ENCODE results near the gene EIF4G3.

The EIF4G3 gene

DNA sequence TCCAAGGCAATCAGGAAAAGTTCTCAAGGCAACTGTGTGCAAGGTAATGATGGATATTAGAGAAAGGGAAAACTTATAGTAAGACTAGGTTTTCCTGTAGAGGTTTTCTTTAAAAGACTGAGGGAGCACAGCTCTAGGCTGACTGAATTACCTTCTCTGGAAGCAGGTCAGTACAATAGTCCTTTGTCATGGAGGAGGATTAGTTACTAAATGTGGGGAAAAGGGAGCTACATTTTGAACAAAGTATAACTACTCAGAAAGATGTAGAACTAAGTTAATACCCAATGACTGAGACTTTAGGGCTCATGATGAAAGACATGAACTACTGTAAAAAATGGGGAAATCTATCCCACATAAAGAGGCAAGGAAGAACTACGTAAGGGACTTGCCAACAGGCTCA is 241.0 kb downstream of the EIF4G3 start:
- TF ChIP-seq NFIC (IDR thresholded peaks at IDR 0.05) = no peak
- TF ChIP-seq TEAD4 (IDR thresholded peaks at IDR 0.05) = no peak

DNA sequence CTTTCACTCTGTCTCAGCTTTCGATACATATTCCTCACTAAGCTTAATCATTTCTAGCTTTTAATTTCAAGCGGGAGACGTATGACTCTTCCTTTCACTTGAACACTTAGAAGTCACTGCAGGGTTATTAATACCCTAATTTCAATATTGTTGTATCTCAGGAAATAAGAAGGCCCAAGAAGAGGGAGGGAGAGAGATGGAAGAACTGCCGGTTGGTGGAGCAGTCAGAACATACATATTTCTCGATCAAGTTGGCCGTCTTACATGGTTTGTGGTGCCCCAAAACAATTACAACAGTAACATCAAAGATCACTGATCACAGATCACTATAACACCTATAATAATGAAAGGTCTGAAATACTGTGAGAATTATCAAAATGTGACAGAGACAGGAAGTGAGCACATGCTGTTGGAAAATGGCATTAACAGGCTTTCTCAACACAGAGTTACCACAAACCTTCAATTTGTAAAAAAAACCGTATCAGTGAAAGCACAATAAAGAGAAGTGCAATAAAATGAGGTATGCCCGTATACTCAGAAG is 244.2 kb downstream of the EIF4G3 start:
- no peak for TF ChIP-seq TEAD4 (IDR thresholded peaks at IDR 0.05)
- TF ChIP-seq CEBPB (IDR thresholded peaks at IDR 0.05) = no peak
- no peak for TF ChIP-seq EGR1 (IDR thresholded peaks at IDR 0.05)

DNA sequence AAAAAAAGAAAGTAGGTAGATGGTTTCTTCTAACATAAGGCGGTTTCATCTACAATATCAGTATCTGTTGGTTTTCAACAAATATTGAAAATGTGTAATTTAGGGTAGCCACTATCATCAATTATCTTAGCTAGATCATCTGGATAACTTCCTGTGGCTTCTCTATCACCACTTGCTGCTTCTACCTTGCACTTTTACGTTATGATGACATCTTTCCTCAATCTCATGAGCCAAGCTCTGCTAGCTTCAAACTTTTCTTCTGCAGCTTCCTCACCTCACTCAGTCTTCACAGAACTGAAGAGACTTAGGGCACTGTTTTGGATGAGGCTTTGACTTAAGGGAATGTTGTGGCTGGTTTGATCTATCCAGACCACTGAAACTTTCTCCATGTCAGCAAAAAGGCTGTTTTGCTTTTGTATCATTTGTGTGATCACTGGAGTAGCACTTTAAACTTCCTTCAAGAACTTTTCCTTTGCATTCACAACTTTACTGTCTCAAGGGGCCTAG is 244.7 kb downstream of the EIF4G3 start:
- TF ChIP-seq, protein P1, sequence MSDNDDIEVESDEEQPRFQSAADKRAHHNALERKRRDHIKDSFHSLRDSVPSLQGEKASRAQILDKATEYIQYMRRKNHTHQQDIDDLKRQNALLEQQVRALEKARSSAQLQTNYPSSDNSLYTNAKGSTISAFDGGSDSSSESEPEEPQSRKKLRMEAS (IDR thresholded peaks at IDR 0.05) = no peak
- TF ChIP-seq TEAD4 (IDR thresholded peaks at IDR 0.05) (no peak), EGR1 (IDR thresholded peaks at IDR 0.05) (no peak), TAF1 (IDR thresholded peaks at IDR 0.05; ENCODE audit: low read depth) (no peak), NFIC (IDR thresholded peaks at IDR 0.05) (no peak), TCF12 (IDR thresholded peaks at IDR 0.05; ENCODE audit: low read depth) (no peak), CEBPB (IDR thresholded peaks at IDR 0.05) (no peak), CREB1 (IDR thresholded peaks at IDR 0.05; ENCODE audit: low read depth) (no peak), FOXM1 (IDR thresholded peaks at IDR 0.05; ENCODE audit: borderline replicate concordance, low read depth) (no peak), YY1 (IDR thresholded peaks at IDR 0.05; ENCODE audit: low read depth) (no peak), RAD21 (IDR thresholded peaks at IDR 0.05; ENCODE audit: low read depth) (no peak)
- TF ChIP-seq, protein P2, sequence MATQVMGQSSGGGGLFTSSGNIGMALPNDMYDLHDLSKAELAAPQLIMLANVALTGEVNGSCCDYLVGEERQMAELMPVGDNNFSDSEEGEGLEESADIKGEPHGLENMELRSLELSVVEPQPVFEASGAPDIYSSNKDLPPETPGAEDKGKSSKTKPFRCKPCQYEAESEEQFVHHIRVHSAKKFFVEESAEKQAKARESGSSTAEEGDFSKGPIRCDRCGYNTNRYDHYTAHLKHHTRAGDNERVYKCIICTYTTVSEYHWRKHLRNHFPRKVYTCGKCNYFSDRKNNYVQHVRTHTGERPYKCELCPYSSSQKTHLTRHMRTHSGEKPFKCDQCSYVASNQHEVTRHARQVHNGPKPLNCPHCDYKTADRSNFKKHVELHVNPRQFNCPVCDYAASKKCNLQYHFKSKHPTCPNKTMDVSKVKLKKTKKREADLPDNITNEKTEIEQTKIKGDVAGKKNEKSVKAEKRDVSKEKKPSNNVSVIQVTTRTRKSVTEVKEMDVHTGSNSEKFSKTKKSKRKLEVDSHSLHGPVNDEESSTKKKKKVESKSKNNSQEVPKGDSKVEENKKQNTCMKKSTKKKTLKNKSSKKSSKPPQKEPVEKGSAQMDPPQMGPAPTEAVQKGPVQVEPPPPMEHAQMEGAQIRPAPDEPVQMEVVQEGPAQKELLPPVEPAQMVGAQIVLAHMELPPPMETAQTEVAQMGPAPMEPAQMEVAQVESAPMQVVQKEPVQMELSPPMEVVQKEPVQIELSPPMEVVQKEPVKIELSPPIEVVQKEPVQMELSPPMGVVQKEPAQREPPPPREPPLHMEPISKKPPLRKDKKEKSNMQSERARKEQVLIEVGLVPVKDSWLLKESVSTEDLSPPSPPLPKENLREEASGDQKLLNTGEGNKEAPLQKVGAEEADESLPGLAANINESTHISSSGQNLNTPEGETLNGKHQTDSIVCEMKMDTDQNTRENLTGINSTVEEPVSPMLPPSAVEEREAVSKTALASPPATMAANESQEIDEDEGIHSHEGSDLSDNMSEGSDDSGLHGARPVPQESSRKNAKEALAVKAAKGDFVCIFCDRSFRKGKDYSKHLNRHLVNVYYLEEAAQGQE (IDR thresholded peaks at IDR 0.05; ENCODE audit: low read depth) = no peak
- TF ChIP-seq, protein P3, sequence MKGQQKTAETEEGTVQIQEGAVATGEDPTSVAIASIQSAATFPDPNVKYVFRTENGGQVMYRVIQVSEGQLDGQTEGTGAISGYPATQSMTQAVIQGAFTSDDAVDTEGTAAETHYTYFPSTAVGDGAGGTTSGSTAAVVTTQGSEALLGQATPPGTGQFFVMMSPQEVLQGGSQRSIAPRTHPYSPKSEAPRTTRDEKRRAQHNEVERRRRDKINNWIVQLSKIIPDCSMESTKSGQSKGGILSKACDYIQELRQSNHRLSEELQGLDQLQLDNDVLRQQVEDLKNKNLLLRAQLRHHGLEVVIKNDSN (IDR thresholded peaks at IDR 0.05) = no peak

DNA sequence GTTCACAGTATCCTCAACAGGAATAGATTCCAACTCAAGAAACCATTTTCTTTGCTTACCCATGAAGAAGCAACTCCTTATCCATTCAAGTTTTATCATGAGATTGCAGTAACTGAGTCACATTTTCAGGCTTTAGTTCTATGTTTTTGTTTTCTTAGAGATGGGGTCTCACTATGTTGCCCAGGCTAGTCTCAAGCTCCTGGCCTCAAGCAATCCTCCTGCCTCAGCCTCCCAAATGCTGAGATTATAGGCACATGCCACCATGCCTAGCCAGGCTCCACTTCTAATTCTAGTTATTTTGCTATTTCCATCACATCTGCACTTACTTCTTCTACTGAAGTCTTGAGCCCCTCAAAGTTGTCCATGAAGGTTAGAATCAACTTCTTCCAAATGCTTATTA is 246.3 kb downstream of the EIF4G3 start:
- no peak for TF ChIP-seq CEBPB (IDR thresholded peaks at IDR 0.05)
- no peak for TF ChIP-seq TCF12 (IDR thresholded peaks at IDR 0.05; ENCODE audit: low read depth)
- no peak for TF ChIP-seq NFIC (IDR thresholded peaks at IDR 0.05)
- no peak for TF ChIP-seq YY1 (IDR thresholded peaks at IDR 0.05; ENCODE audit: low read depth)
- no peak for TF ChIP-seq FOXM1 (IDR thresholded peaks at IDR 0.05; ENCODE audit: borderline replicate concordance, low read depth)
- no peak for TF ChIP-seq EP300 (IDR thresholded peaks at IDR 0.05; ENCODE audit: borderline replicate concordance)
- TF ChIP-seq, protein P2 (IDR thresholded peaks at IDR 0.05; ENCODE audit: low read depth) = no peak
- TF ChIP-seq CREB1 (IDR thresholded peaks at IDR 0.05; ENCODE audit: low read depth) = no peak
- no peak for TF ChIP-seq TAF1 (IDR thresholded peaks at IDR 0.05; ENCODE audit: low read depth)
- TF ChIP-seq ZBTB7A (IDR thresholded peaks at IDR 0.05; ENCODE audit: low read depth) = no peak
- TF ChIP-seq, protein P1 (IDR thresholded peaks at IDR 0.05) = no peak
- TF ChIP-seq EGR1 (IDR thresholded peaks at IDR 0.05) = no peak
- no peak for TF ChIP-seq RAD21 (IDR thresholded peaks at IDR 0.05; ENCODE audit: low read depth)
- TF ChIP-seq, protein P3 (IDR thresholded peaks at IDR 0.05) = no peak
- no peak for TF ChIP-seq TEAD4 (IDR thresholded peaks at IDR 0.05)

DNA sequence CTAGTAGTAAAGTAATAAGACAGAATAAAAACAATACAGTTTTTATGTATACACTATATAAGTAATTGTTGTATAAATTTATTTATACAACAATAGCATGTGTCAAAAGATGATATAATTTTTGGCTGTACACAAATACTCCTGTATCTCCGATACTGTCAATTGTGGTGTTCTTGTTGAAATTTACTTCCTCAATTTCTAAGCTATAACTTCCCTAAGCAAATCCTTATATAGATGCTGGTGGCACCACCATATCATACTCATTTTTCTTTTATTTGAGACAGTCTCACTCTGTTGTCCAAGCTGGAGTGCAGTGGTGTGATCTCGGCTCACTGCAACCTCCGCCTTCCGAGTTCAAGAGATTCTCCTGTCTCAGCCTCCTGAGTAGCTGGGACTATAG is 248.6 kb downstream of the EIF4G3 start:
- TF ChIP-seq EP300 (IDR thresholded peaks at IDR 0.05; ENCODE audit: borderline replicate concordance) (no peak), CREB1 (IDR thresholded peaks at IDR 0.05; ENCODE audit: low read depth) (no peak), FOXM1 (IDR thresholded peaks at IDR 0.05; ENCODE audit: borderline replicate concordance, low read depth) (no peak), TCF12 (IDR thresholded peaks at IDR 0.05; ENCODE audit: low read depth) (no peak), TAF1 (IDR thresholded peaks at IDR 0.05; ENCODE audit: low read depth) (no peak), TEAD4 (IDR thresholded peaks at IDR 0.05) (no peak), ZBTB7A (IDR thresholded peaks at IDR 0.05; ENCODE audit: low read depth) (no peak), RAD21 (IDR thresholded peaks at IDR 0.05; ENCODE audit: low read depth) (no peak), YY1 (IDR thresholded peaks at IDR 0.05; ENCODE audit: low read depth) (no peak), NFIC (IDR thresholded peaks at IDR 0.05) (no peak), EGR1 (IDR thresholded peaks at IDR 0.05) (no peak), CEBPB (IDR thresholded peaks at IDR 0.05) (no peak)
- TF ChIP-seq, protein P3 (IDR thresholded peaks at IDR 0.05) = no peak
- TF ChIP-seq, protein P1 (IDR thresholded peaks at IDR 0.05) = no peak
- TF ChIP-seq, protein P2 (IDR thresholded peaks at IDR 0.05; ENCODE audit: low read depth) = no peak
